NCI-H2171 (cell line): ENCODE measurements around the gene TNS3.

Source experiments
- DNase-seq: peaks from one replicate; lab custom pipeline; 2025; lab: John Stamatoyannopoulos, UW

The TNS3 gene

GRCh38 chr7:47428052-47428767 is 153.7 kb downstream of the TNS3 start:
- peak; percentile 46 for DNase-seq

GRCh38 chr7:47427051-47427643 is 154.8 kb downstream of the TNS3 start:
- no peak for DNase-seq

- DNase-seq, result no peak
These were observed 157.4 kb downstream of the TNS3 start for GRCh38 chr7:47424523-47424922.

GRCh38 chr7:47423196-47423595 is 158.7 kb downstream of the TNS3 start:
- peak; percentile 44 for DNase-seq

GRCh38 chr7:47422611-47423010 is 159.3 kb downstream of the TNS3 start:
- peak; percentile 61 for DNase-seq

GRCh38 chr7:47421456-47421855 is 160.5 kb downstream of the TNS3 start:
- DNase-seq, result no peak

GRCh38 chr7:47420122-47420780 is 161.7 kb downstream of the TNS3 start:
- DNase-seq, result peak; percentile 77

- DNase-seq, result no peak
These were observed 162.4 kb downstream of the TNS3 start for GRCh38 chr7:47419471-47419870.

- no peak for DNase-seq
These were observed 163.2 kb downstream of the TNS3 start for GRCh38 chr7:47418601-47419309.

- no peak for DNase-seq
These were observed 165.1 kb downstream of the TNS3 start for GRCh38 chr7:47416492-47417480.

- DNase-seq, result no peak
These were observed 166.3 kb downstream of the TNS3 start for GRCh38 chr7:47415318-47416212.

GRCh38 chr7:47414342-47415317 is 167.3 kb downstream of the TNS3 start:
- DNase-seq, result no peak

- no peak for DNase-seq
These were observed 168.2 kb downstream of the TNS3 start for GRCh38 chr7:47413526-47414341.

GRCh38 chr7:47411901-47412300 is 170.0 kb downstream of the TNS3 start:
- no peak for DNase-seq

GRCh38 chr7:47411281-47411869 is 170.5 kb downstream of the TNS3 start:
- DNase-seq, result no peak

GRCh38 chr7:47408675-47409074 is 173.2 kb downstream of the TNS3 start:
- no peak for DNase-seq

- DNase-seq, result no peak
These were observed 173.9 kb downstream of the TNS3 start for GRCh38 chr7:47407821-47408674.
